Measurements from ENCODE around the gene ATP8B1. TPM values are rescaled to one million over a fixed set of nuclear protein-coding genes. Genes with fewer than 3 reads are reported as not detected.

Gene ATP8B1
- polyA plus RNA-seq, 1 experiment: 77.6 TPM

DNA sequence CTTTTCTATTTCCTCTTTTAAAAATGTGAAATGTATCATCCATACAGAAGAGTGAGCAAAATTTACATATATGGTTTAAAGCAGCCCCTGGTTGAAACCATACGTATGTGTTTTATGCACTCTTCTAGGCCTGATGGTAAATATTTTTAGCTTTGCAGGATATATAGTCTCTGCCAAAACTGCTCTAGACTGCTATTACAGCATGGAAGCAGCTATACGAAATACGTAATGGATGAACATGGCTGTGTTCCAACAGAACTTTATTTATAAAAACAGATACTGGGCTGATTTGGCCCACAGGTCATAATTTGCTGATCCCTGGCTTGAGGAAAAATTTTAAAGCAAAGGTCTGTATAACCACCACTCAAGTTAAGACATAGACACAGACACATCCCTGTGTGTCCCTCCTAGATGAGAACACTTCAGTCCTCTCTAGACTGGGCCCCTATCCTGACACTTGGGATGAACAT is 42.5 kb upstream of the ATP8B1 start:
- Histone ChIP-seq H3K4me3 (ENCODE audit: low read depth, low read length) (no peak overlapping the region), H3K27ac (ENCODE audit: low read depth, low read length) (no peak overlapping the region), H3K27me3 (ENCODE audit: control insufficient read depth, insufficient read depth, low read length) (no peaks in the 10 kb centered on the region), H3K9me3 (ENCODE audit: control insufficient read depth, insufficient read depth, low read length) (peaks cover 6% of the 10 kb centered on the region; the same call in 1 of the 2 replicates)
- TF ChIP-seq, protein P1, sequence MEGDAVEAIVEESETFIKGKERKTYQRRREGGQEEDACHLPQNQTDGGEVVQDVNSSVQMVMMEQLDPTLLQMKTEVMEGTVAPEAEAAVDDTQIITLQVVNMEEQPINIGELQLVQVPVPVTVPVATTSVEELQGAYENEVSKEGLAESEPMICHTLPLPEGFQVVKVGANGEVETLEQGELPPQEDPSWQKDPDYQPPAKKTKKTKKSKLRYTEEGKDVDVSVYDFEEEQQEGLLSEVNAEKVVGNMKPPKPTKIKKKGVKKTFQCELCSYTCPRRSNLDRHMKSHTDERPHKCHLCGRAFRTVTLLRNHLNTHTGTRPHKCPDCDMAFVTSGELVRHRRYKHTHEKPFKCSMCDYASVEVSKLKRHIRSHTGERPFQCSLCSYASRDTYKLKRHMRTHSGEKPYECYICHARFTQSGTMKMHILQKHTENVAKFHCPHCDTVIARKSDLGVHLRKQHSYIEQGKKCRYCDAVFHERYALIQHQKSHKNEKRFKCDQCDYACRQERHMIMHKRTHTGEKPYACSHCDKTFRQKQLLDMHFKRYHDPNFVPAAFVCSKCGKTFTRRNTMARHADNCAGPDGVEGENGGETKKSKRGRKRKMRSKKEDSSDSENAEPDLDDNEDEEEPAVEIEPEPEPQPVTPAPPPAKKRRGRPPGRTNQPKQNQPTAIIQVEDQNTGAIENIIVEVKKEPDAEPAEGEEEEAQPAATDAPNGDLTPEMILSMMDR (IDR thresholded peaks at IDR 0.05; ENCODE audit: low read depth, low read length): no peak
- no peak for DNase-seq (ENCODE audit: low read depth, low spot score)
- CTCF ChIA-PET: interaction anchor here (1.5 kb wide), 1 partner anchor 36 kb away, joined by 5 read pairs; no protein-coding TSS in a partner anchor
- POLR2A ChIA-PET: interaction anchor here (0.7 to 1.7 kb wide), 4 partner anchors 25 to 53 kb away, joined by 3 to 4 read pairs (median 4); partner anchors contain the start of gene ATP8B1

DNA sequence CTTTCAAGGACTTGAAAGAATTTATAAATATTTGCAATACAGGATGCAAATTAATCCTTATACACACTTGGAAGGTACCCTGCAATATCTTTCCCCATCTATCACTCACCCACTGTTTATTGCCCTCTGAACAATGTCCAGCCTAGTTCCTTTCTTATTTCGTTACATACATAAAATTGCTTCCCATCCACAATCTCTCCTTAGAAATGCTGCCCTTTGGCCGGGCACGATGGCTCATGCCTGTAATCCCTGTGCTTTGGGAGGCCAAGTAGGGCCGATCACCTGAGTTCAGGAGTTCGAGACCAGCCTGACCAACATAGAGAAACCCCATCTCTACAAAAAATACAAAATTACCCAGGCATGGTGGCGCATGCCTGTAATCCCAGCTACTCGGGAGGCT is 41.2 kb upstream of the ATP8B1 start:
- POLR2A ChIA-PET: no interaction called here
- Histone ChIP-seq H3K4me3 (ENCODE audit: low read depth, low read length) (no peak overlapping the region), H3K9me3 (ENCODE audit: control insufficient read depth, insufficient read depth, low read length) (no peaks in the 10 kb centered on the region), H3K27ac (ENCODE audit: low read depth, low read length) (no peak overlapping the region), H3K27me3 (ENCODE audit: control insufficient read depth, insufficient read depth, low read length) (no peaks in the 10 kb centered on the region)
- TF ChIP-seq, protein P1 (IDR thresholded peaks at IDR 0.05; ENCODE audit: low read depth, low read length): no peak
- CTCF ChIA-PET: interaction anchor here (0.6 kb wide), 1 partner anchor 11 kb away, joined by 4 read pairs; no protein-coding TSS in a partner anchor
- DNase-seq (ENCODE audit: low read depth, low spot score): no peak

DNA sequence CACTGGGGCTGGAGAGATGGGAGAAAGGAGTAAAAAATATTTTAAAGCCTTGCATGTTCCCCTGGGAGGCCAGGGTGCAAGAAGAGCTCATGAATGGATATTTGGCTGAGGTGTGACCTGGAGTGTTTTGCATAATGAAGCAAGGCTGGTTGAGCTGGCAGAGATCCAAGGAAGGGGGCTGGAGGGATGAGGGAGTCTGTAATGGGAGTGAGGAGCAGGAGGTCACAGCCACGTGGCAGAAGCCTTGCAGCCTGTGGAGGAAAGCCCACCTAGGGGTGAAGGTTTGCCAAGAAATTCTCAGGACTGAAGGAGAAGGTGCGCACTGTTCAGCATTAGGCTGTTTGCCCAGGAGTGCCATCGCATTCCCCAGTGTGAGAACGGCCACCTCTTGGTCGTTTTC is 40.3 kb upstream of the ATP8B1 start:
- TF ChIP-seq, protein P1 (IDR thresholded peaks at IDR 0.05; ENCODE audit: low read depth, low read length): no peak
- POLR2A ChIA-PET: no interaction called here
- Histone ChIP-seq H3K9me3 (ENCODE audit: control insufficient read depth, insufficient read depth, low read length) (no peaks in the 10 kb centered on the region), H3K4me3 (ENCODE audit: low read depth, low read length) (no peak overlapping the region), H3K27me3 (ENCODE audit: control insufficient read depth, insufficient read depth, low read length) (no peaks in the 10 kb centered on the region), H3K27ac (ENCODE audit: low read depth, low read length) (no peak overlapping the region)
- CTCF ChIA-PET: interaction anchor here (0.6 kb wide), 1 partner anchor 282 kb away, joined by 3 read pairs; no protein-coding TSS in a partner anchor
- DNase-seq (ENCODE audit: low read depth, low spot score): no peak

DNA sequence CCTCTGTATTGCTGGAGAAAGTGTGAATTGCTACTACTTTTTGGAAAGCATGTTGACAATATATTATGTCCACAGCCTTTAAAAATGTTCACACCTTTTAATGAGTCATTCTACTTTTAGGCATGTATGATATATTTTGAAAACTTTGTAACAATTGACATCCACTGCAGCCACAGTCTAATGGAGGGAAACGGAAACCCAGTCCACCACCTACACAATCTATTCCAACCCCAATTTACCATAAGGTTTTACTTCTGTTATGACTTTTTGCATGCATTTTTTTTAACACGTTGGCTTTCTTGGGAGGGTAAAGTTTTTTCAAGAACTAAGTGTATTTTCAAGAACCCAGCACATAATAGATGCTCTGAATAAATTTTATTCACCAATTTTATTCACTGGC is 38.5 kb upstream of the ATP8B1 start:
- TF ChIP-seq, protein P1 (IDR thresholded peaks at IDR 0.05; ENCODE audit: low read depth, low read length): no peak
- H3K4me3 ChIP-seq (ENCODE audit: low read depth, low read length): no peak overlapping the region
- no peaks in the 10 kb centered on the region for H3K27me3 ChIP-seq (ENCODE audit: control insufficient read depth, insufficient read depth, low read length)
- DNase-seq (ENCODE audit: low read depth, low spot score): no peak
- POLR2A ChIA-PET: interaction anchor here (0.6 kb wide), 1 partner anchor 175 kb away, joined by 3 read pairs; no protein-coding TSS in a partner anchor
- CTCF ChIA-PET: interaction anchor here (1.4 kb wide), 1 partner anchor 17 kb away, joined by 3 read pairs; no protein-coding TSS in a partner anchor
- no peaks in the 10 kb centered on the region for H3K9me3 ChIP-seq (ENCODE audit: control insufficient read depth, insufficient read depth, low read length)
- no peak overlapping the region for H3K27ac ChIP-seq (ENCODE audit: low read depth, low read length)

DNA sequence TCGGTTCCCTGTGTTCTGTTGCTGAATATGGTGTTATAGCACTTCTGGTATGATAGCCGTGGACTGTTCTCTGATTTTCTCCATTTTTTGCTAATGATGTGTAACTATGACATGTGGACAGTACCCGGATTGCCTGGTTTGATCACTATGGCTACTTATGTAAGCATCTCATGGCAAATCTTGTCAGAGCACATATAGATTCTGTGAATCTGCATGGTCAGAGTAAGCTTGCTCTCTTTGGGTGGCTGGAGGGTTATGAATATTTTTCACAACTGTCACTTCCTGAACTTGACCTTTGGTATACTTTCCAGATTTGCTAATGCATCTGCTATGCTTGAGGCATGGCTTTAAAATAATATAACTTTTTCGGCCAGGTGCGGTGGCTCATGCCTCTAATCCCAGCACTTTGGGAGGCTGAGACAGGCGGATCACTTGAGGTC is 36.8 kb upstream of the ATP8B1 start:
- ChIA-PET CTCF (interaction anchor here (0.6 kb wide), 2 partner anchors 92 to 1904 kb away, joined by 3 to 5 read pairs; no protein-coding TSS in a partner anchor), POLR2A (interaction anchor here (1.4 kb wide), 1 partner anchor 37 kb away, joined by 4 read pairs; the partner anchor contains the start of gene ATP8B1)
- peak; percentile 53 for DNase-seq (ENCODE audit: low read depth, low spot score)
- Histone ChIP-seq H3K4me3 (ENCODE audit: low read depth, low read length) (no peak overlapping the region), H3K27me3 (ENCODE audit: control insufficient read depth, insufficient read depth, low read length) (no peaks in the 10 kb centered on the region), H3K27ac (ENCODE audit: low read depth, low read length) (peak overlapping the region; percentile 32), H3K9me3 (ENCODE audit: control insufficient read depth, insufficient read depth, low read length) (no peaks in the 10 kb centered on the region)
- TF ChIP-seq, protein P1 (IDR thresholded peaks at IDR 0.05; ENCODE audit: low read depth, low read length): no peak

All from AG04450 (cell line).